ENCODE measurements around the gene CAPN5.

- TF ChIP-seq EP300 (IDR thresholded peaks at IDR 0.05) = no peak
- TF ChIP-seq CTCF (IDR thresholded peaks at IDR 0.05) = no peak
These were observed 44.1 kb downstream of the CAPN5 start for GRCh38 chr11:77110836-77111235.

Data from tibial nerve (tissue), 4 donors.